CD4-positive, alpha-beta T cell treated with Interleukin-21 for 1 hour (primary cell): ENCODE measurements around the gene MXRA7.
"Not testable (repeated sequence)": the region's sequence is repeated elsewhere in the genome, so short reads cannot be mapped to it uniquely, and the experiment has no call there.

Experiments
- DNase-seq: peaks from one replicate; pipeline ENCODE4 v3.0.0-alpha.2; 2020

Gene MXRA7

GRCh38 chr17:76735006-76735405, 24.2 kb upstream of the MXRA7 start:
- DNase-seq, result peak; percentile 58

- DNase-seq, result peak; percentile 38
These were observed 23.5 kb upstream of the MXRA7 start for GRCh38 chr17:76734080-76734840.

- DNase-seq, result no peak
These were observed 22.8 kb upstream of the MXRA7 start for GRCh38 chr17:76733618-76733957.

GRCh38 chr17:76732734-76733617, 22.2 kb upstream of the MXRA7 start:
- peak; percentile 26 for DNase-seq

- DNase-seq, result not testable (repeated sequence)
These were observed 21.3 kb upstream of the MXRA7 start for GRCh38 chr17:76731800-76732733.

- DNase-seq, result peak; percentile 43
These were observed 17.1 kb upstream of the MXRA7 start for GRCh38 chr17:76727745-76728456.

GRCh38 chr17:76726776-76727718, 16.3 kb upstream of the MXRA7 start, which contains the start of gene METTL23:
Gene METTL23, plus strand, starts transcription at chr17:76726839. Its CDS starts 2,872 bp downstream, at chr17:76729711.
- DNase-seq, result no peak

- peak; percentile 97 for DNase-seq
These were observed 15.5 kb upstream of the MXRA7 start, which contains the start of gene JMJD6 for GRCh38 chr17:76726231-76726775. Gene JMJD6, minus strand, starts transcription at chr17:76726606. Its CDS starts 131 bp downstream, at chr17:76726475.

- peak; percentile 76 for DNase-seq
These were observed 14.9 kb upstream of the MXRA7 start for GRCh38 chr17:76725580-76726230.

GRCh38 chr17:76723812-76724211, 13.0 kb upstream of the MXRA7 start:
- no peak for DNase-seq

GRCh38 chr17:76722977-76723376, 12.2 kb upstream of the MXRA7 start:
- DNase-seq, result not testable (repeated sequence)

GRCh38 chr17:76722279-76722678, 11.5 kb upstream of the MXRA7 start:
- no peak for DNase-seq

- no peak for DNase-seq
These were observed 10.7 kb upstream of the MXRA7 start for GRCh38 chr17:76721463-76721862.

- DNase-seq, result no peak
These were observed 10.2 kb upstream of the MXRA7 start for GRCh38 chr17:76720941-76721340.

GRCh38 chr17:76720211-76720610, 9.4 kb upstream of the MXRA7 start:
- no peak for DNase-seq

GRCh38 chr17:76718516-76718915, 7.8 kb upstream of the MXRA7 start:
- DNase-seq, result no peak

GRCh38 chr17:76716839-76717215, 6.1 kb upstream of the MXRA7 start:
- DNase-seq, result no peak

- DNase-seq, result peak; percentile 88
These were observed 5.5 kb upstream of the MXRA7 start for GRCh38 chr17:76716146-76716838.

- DNase-seq, result no peak
These were observed 4.7 kb upstream of the MXRA7 start for GRCh38 chr17:76715496-76715830.
